Brain pericyte (primary cell): Measurements from ENCODE around the gene RFX8.
"Not testable (repeated sequence)": the region's sequence is repeated elsewhere in the genome, so short reads cannot be mapped to it uniquely, and the experiment has no call there.

Experiments used
- DNase-seq: peaks from one replicate; pipeline ENCODE4 v3.0.0-alpha.2; 2012; ENCODE audit warnings: low read depth, low spot score

The RFX8 gene

DNA sequence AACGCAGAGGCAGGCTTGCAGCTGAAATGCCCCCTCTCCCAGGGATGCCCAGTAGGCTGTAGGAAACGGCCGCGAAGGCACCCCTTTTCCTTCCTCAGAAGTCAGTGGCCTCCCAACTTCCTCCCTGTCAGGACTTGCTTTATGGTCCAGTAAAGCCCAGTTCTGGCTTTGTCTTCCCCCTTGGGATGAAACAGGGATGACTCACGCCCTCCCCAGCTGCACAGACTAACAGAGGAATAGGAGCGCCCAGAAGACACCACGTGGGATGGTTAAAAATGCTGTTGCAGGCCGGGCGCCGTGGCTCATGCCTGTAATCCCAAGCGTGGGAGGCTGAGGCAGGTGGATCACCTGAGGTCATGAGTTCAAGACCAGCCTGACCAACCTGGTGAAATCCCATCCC, 94.5 kb downstream of the RFX8 start:
- no peak for DNase-seq

DNA sequence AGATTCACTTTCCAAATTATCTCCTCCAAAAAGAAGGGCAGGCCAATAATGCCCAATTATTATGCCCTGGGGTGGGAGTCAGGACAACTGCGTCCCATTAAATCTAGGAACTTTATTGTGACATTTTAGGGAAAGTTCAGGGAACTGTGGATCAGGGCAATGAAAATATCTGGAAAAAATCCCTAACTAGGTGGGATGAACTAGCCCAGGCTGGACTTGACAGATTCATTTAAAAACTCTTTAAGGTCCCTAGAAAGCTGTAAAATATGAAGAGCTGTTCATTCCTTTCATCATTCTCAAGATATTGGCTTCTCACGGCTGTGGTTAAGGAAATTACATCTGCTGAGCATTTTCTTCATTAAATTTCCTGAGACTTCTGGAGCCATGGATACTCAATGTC, 95.8 kb downstream of the RFX8 start:
- DNase-seq: no peak

DNA sequence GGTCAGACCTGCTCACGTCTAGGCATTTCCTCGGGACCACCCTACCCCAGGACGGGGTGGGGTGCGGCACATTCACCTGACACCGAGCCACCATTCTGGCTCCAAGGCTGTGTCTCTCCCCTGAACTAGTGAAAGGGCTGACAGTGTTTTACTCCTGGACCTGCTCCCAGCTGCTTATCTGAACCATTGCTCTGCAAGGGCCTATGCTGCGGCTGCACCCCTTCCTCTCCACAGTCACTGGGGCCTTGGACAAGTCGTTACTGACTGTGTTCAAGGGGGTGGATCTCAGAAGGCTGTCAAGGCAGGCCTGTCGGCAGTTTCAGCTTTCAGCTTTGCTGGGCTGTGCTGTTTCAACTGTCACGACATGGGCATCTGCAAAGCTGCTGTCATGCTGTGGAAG, 99.3 kb downstream of the RFX8 start:
- DNase-seq: no peak

DNA sequence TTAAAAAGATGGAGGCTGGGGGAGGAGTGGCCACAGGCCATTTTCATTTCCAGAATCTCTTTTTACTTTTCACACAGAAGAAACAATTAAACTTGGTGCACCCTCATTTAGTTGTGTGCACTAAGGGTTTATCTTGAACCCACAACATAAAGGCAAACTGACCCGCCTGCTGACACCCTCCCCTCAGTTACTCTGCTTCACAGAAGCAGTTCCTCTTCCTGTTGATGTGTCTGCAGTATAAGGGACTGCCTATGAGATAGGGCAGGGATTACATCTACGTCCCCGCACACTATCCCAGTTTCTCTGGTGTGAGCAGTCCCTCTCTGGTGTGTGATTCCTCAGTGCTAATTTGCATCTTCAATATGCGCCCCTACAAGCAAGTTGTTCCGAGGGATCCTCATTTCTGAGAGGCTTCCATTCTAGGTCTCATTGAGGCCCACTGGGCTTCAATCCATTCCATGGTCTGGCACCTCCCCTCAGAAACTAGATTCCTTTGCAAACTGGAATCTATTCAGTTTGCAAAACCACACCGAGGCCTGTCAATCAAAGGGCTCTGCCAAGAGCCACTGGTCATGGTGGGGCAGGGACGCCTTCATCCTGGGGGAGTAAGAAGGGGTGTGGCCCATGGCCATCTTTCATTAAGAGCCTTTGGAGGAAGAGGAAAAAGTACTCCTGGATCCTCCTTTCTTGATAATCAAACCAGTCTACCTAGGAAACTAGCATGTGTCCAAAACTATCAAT, 99.9 kb downstream of the RFX8 start:
- DNase-seq: no peak

DNA sequence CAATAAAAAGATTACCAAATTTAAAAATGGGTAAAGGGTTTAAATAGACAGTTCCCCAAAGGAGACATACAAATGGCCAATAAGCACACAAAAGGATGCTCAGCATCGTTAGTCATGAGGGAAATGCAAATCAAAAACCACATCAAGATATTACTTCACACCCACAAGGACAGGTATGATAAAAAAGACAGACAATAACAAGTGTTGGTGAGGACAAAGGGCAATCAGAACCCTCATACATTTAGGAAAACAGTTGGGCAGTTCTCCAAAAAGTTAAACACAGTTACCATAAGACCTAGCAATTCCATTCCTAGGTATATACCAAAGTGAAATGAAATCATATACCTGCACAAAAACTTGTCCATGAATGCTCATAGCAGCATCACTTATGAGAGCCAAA, 102.1 kb downstream of the RFX8 start:
- no peak for DNase-seq

DNA sequence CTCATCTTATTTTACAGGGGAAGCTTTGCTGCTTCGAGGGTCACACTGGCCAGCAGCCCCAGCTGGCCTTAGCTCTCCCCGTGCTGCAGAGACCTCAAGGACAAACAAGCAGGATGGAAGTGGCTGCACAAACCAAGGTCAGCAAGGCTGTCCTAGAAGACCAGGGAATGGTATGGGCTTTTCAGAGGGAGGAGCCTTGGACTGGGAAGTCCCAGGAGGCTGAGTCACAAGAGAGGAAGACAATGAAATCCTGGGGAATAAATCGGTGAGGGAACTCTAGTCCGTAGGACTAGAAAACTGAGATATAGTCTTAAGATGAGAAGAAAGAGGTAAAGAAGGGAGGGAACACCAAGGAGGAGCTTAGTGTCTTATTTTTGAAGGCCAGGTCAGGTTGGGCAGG, 103.3 kb downstream of the RFX8 start:
- DNase-seq: no peak

DNA sequence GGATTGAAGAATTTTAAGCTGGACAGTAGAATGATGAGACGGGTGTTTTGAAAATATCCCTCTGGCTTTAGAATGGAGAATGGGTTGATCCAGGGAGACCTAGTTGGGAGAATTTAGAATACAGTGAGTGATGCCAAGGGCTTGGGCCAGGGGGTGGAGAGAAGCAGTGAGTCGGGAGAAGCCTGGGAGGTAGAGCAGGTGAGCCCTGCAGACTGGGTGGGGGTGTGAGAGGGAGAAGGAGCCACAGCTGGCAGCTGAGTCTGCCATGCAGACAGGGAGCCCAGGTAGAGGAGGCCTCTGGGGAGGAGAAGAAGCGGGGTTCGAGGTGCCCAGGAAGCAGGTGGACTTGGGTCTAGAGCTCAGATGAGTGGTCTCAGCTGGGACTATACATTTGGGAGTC, 105.8 kb downstream of the RFX8 start:
- DNase-seq: no peak

DNA sequence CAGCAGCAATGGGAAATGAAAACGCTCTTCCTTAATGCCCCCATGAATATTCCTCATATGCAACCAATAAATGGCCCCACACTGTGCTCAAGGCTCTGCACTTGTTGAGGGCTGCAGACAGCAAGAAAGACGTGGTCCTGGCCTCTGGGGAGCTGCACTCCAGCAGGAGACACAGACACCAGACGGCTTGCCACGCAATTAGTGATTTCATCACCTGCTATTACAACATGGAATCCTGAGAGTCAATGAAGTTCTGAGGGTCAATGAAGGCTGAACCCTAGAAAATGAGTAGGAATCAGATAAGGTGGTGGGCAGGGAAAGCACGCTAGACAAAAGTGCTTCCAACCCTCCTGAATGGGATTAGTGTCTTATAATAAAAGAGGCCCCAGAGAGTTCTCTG, 106.5 kb downstream of the RFX8 start:
- DNase-seq: no peak

DNA sequence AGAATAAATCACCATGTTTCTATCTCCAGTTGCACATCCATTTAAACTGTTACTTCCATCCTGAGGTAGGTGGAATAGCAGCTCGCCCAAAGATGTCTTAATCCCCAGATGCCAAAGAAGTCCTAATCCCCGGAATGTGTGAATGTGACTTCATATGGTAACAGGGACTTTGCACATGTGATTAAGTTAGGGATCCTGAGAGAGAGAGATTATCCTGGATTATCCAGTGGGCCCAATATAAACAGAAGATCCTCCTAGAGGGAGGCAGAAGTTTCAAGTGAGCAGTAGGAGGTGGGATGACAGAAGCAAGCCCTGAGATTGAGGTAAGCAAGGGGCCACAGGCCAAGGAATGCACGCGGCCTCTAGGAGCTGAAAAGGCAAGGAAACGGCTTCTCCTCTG, 107.4 kb downstream of the RFX8 start:
- no peak for DNase-seq

DNA sequence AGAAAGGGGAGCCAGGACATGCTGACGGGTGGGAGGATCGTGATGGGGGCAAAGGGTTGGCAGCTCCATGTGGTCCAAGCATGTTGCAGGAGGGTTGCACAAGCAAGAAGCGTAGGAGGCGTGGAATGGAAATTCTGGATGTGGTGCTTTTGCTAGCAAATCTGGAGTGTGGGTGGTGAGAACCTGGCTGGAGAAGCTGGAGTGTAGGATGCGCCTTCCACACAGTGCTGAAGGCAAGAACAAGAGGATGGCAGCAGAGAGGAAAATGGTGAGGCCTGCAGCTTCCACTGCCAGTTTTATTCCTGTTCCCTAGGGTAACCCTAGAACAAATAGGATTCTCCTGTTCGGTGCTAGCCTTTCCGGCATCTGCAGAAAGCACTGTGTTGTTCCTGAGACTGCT, 110.0 kb downstream of the RFX8 start:
- DNase-seq: no peak

DNA sequence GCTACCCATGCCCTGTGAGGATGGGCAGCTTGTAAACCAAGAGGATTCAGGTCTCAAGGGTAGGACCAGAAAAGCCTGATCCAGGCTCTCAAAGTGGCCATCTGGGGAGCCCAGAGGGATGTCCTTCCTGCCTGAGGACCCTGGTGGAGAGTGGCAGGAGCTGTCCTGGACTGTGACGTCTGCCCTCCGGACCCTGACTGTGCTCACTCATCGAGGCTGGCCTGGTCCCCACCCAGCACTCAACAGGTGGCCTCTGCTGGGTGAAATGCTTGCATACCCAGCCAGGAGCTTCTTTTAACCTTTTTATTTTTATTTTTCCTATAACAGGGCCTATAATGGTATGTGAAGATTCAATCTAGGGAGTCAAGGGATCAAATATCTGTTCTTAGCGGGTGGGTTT, 112.1 kb downstream of the RFX8 start:
- no peak for DNase-seq

DNA sequence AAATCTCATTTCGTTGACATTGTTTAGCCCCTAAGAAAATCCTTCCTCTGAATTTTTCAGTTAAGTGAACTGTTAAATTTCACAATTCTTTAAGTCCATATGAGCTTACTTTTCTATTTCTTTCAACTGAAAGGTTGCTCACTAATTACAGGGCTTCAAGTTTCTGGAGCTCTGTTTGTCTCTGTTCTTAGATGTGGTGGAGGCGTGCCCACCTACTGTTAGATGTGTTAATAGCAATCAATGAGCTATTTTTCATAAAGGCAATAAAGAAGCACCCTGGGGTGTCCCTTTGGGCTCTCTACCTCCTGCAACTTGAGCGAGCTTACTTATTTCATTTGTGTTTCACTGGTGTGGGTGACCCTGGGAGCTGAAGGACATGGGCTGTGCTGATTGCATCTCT, 112.6 kb downstream of the RFX8 start:
- DNase-seq: no peak

DNA sequence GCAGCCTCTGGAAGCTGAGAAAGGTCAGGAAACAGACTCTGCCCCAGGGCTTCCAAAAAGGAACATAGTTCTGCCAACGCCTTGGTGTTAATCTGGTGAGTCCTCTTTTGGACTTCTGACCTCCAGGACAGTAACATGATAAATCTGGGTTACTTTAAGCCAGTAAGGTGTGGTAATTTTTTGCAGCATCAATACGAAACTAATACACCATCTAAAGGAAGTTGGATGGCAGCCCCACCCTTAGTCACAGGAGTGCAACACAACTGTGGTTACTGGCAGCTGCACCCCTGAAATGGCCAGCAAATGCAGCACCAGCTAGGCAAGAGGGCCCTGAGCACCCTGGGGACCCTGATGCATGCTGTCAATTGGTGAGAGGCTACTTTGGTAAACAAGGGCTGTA, 113.4 kb downstream of the RFX8 start:
- no peak for DNase-seq

DNA sequence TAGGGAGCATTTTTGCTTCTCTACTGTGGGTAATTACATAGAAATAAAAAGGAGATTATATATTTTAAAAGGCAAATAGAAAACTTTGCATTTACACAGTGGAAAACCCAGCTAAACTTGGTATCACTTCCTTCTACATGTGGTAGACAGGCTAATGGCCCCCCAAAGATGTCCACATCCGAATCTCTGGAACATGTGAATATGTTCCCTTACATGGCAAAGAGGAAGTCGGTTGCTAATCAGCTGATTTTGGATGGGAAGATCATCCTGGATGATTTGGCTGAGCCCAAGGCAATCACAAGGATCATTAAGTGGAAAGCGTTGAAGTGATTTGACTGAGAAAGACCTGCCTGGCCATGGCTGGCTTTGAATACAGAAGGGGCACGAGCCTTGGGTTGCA, 113.8 kb downstream of the RFX8 start:
- DNase-seq: no peak

DNA sequence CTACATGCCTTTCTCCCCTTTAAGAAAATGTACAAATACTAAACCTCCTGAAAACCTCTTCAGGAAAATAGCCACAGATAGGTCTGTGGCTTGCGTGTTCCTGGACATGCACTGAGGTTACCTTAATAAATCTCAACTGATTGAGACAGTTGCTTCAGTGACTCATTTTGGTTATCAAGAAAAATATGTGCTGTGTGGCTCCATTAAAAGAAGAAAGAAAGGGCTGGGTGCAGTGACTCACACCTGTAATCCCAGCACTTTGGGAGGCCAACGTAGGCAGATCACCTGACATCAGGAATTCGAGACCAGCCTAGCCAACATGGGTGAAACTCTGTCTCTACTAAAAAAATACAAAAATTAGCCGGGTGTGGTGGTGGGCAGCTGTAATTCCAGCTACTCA, 114.7 kb downstream of the RFX8 start:
- no peak for DNase-seq

DNA sequence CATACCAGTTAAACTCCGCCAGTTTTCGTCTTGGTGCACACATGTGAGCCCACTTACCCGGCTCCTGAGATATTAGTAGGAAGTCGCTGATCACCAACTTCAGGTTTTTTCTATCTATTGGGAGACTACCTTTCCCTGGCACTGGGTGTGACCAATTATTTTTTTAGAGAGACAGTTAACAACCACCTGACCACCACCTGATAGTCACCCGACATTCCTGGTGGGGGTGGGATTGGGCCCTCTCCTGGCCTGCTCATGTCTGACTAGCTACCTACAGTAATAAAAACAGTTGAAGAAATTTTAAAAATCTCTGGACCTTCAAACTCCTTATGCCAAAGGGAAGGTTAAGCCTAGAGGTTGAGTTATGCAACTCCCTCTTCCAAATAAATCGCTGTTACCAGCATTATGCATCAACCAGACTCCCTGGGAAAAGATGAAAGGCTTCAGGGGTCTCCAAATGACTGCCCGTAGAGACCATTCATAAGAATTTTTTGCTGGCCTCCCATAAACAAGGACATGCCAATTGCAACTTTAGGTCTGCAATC, 115.4 kb downstream of the RFX8 start:
- DNase-seq: no peak

DNA sequence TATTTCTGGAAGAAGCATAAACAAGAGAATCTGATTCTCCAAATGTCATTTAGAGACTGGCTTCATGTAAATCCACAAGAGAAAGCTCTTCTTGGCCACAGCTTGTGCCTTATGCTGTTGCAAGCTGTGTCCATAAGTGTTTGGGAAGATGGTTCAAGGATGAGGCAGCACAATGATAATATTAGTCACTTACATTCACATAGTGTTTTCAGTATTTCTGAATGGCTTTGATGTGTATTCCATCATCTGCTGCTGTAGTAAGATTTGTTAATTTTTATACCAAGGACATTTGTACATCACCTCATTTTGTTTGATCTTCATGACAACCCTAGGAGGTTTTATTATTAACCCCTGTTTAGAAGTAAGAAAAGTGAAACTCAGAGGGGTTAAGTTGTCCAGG, 117.5 kb downstream of the RFX8 start:
- DNase-seq: no peak

DNA sequence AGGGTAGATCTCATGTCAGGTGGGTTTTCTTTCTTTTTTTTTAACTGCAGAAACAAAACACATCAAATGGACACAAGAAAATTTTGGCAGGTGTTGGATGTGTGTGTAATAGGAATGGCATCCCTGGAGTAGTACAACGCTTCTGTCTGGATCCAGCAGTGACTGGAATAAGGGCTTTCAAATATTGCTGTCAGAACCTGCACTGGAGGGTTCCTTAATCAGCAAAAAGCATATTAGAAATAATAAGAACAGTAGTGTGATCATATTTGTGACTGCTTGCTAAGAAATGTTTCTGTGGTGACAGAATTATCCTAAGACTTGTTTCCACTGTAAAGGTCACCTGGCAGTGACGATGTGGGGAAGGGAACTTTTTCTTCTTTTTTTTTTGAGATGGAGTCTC, 118.4 kb downstream of the RFX8 start:
- no peak for DNase-seq

DNA sequence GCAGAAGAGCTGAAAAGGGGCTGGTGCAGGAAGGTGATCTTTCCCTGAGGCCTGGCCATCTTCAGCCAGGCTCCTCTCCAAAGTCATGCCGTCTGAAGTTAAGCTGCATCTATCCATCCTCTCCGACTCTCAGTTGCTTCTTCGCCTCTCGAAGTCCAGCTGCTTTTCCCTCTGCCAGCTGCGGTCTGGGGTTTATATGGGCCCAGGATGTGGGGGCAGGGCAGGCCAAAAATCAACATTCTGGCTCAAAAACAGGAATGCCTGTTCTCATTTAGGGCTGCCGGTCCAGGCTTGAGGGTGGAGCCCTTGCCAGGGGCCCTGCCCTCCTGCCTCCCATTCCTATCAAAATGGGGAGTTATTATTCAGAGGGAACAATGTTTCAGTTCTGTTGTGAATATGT, 118.9 kb downstream of the RFX8 start:
- no peak for DNase-seq

DNA sequence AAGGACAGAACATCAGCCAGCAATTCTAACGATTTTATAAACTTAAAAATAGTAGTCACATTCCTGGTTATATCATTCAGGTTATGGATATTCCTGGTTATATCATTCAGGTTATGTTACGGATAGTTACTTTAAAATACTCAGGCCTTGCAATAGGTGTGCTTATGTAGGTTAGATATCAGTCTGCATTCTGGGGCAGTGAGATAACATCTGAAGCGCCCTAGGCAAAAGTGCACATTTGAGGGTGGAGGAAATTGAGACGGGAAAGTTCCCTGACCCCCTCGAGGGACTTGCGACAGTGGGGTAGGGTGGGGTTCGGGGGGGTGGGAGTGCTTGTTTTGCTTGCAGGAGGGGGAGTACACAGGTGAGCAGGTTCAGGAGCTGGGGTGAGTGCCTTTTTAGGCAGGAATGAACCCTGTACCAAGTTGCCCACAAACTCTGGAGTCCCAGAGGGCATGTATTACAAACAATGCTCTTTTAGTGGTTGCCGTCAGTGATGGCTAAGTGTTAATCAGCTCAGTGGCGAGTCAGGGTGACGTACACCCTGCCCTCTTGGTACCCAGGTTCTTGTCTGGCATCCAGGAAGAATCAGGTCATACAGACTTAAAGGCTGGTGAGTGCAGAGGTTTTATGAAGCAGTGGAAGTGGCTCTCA, 119.4 kb downstream of the RFX8 start:
- DNase-seq: no peak

DNA sequence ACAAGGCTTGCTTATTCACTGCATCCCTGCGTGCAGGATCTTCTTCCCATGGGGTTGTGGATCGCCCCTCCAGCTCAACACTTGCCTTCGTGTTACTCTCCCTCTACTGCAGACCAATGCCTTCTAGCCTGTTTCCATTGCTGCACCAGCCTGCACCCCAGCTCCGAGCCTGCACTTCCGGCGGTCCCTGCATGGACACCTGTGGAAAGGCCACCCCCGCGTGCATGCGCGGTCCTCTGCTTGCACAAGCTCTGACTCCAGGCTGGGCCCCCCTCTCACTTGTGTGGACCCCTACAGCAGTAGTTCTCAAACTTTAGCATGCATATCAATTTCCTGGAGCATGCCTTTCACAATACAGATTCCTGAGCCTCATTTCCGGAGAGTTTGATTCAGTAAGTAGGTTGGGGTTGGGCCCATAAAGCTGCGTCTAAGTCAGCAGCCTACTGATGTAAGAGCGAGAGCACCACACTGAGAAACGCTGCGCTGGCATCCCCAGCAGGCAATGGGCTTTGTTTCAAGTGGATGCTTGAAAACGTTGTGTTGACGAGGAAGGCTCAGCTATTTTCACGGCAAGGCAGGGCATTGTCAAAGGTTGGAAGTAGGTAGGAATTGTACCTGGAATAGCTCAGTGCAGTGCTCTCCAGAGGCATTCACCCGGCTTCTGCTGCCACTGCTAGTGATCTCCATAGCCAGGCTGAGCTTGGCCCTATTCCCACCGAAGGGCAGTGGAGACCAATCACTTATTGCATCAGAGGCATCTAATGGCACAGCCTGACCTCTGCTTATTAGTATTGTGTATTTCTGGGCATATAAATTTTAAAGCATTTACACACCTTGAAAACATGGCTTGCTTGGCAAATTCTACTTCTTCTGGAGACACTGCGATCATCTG, 120.2 kb downstream of the RFX8 start:
- DNase-seq: no peak

DNA sequence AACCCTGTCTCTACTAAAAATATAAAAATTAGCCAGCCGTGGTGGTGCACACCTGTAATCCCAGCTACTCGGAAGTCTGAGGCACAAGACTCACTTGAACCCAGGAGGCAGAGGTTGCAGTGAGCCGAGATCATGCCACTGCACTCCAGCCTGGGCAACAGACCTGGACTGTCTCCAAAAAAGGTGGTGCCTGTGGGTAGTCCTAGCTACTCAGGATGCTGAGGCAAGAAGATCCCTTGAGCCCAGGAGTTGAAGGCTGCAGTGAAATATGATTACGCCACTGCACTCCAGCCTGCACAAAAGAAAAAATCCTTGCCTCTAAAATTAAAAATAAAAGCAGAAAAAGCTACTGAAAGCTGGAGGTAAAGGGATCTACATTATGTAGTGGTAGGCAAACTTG, 122.3 kb downstream of the RFX8 start:
- not testable (repeated sequence) for DNase-seq
